22Rv1 (cell line): ENCODE measurements around the gene SAFB2.

ENCODE experiments used
- H3K27ac ChIP-seq: fragments of 450-650 bp; 2 replicates; pipeline ENCODE4 v1.5.1; 2017
- CTCF ChIP-seq: fragments of 450-650 bp; IDR thresholded peaks from 2 replicates; pipeline ENCODE4 v1.5.1; 2017; ENCODE audit warnings: mild to moderate bottlenecking
- ZFX ChIP-seq: fragments of 450-650 bp; IDR thresholded peaks from 2 replicates; pipeline ENCODE4 v1.6.1; 2017; ENCODE audit warnings: antibody characterized with exemption, borderline replicate concordance

SAFB2 gene

GRCh38 chr19:5664515-5664914, 41.9 kb upstream of the SAFB2 start:
- TF ChIP-seq CTCF (no peak), ZFX (no peak)
- H3K27ac ChIP-seq: no peak overlapping the region

GRCh38 chr19:5663904-5664303, 41.3 kb upstream of the SAFB2 start:
- TF ChIP-seq CTCF (no peak), ZFX (no peak)
- H3K27ac ChIP-seq: no peak overlapping the region

- TF ChIP-seq CTCF (no peak), ZFX (no peak)
- H3K27ac ChIP-seq: no peak overlapping the region
These were observed 38.9 kb upstream of the SAFB2 start for GRCh38 chr19:5661483-5661882.

GRCh38 chr19:5655412-5655811, 32.8 kb upstream of the SAFB2 start:
- TF ChIP-seq ZFX (no peak), CTCF (no peak)
- H3K27ac ChIP-seq: no peak overlapping the region

- no peak overlapping the region for H3K27ac ChIP-seq
- TF ChIP-seq ZFX (no peak), CTCF (no peak)
These were observed 32.4 kb upstream of the SAFB2 start for GRCh38 chr19:5654931-5655330.

- H3K27ac ChIP-seq: no peak overlapping the region
- TF ChIP-seq ZFX (no peak), CTCF (no peak)
These were observed 29.7 kb upstream of the SAFB2 start for GRCh38 chr19:5652261-5652660.

- TF ChIP-seq ZFX (no peak), CTCF (no peak)
- H3K27ac ChIP-seq: no peak overlapping the region
These were observed 28.8 kb upstream of the SAFB2 start for GRCh38 chr19:5651361-5651760.
